OCI-LY3 (cell line): Measurements from ENCODE around the gene DNTTIP2.

Source experiments
- EZH2phosphoT487 ChIP-seq: fragments of 200-600 bp; shearing (Covaris generic); IDR thresholded peaks from 2 replicates; pipeline ENCODE4 v1.6.1; 2018; ENCODE audit warnings: antibody characterized with exemption, mixed run types, low read depth
- TF ChIP-seq, protein P1 (sequence below): fragments of 200-600, 300-600 bp; sonication (generic); IDR thresholded peaks from 2 replicates; pipeline ENCODE4 v1.5.1; 2014; ENCODE audit warnings: antibody characterized with exemption, low read length, low read depth

GRCh38 chr1:93869653-93870052 is 9.4 kb downstream of the DNTTIP2 start:
- TF ChIP-seq, protein P1, sequence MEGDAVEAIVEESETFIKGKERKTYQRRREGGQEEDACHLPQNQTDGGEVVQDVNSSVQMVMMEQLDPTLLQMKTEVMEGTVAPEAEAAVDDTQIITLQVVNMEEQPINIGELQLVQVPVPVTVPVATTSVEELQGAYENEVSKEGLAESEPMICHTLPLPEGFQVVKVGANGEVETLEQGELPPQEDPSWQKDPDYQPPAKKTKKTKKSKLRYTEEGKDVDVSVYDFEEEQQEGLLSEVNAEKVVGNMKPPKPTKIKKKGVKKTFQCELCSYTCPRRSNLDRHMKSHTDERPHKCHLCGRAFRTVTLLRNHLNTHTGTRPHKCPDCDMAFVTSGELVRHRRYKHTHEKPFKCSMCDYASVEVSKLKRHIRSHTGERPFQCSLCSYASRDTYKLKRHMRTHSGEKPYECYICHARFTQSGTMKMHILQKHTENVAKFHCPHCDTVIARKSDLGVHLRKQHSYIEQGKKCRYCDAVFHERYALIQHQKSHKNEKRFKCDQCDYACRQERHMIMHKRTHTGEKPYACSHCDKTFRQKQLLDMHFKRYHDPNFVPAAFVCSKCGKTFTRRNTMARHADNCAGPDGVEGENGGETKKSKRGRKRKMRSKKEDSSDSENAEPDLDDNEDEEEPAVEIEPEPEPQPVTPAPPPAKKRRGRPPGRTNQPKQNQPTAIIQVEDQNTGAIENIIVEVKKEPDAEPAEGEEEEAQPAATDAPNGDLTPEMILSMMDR: no peak
- TF ChIP-seq EZH2phosphoT487: no peak
